ENCODE results near the gene DEUP1. TPM values are rescaled to one million over a fixed set of nuclear protein-coding genes. Genes with fewer than 3 reads are reported as not detected.

Gene DEUP1
- total and polyA plus RNA-seq, 9 of the 15 experiments (the other 6 are each of a cell fraction or from before 2014, with no cell fraction given) = 1.4 to 10.9 (median 9.3) TPM

DNA sequence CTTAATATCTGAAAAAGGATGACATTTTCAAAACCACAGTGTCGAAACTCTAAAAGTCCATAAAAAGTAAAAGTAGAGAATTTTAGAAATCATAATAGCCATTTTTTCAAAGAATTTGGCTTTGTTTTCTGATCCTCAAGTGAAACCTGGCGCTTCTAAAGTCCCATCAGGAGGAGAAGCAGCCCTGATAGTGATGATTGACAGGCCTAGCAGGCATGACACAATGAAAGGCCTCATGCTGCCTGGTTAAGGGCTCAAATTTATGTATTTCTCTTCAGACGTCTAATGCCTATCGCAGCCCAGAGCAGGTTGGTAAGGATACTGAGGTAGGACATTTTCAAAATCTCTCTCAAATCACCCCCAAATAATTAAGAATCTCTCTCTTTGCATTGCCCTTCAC is 3.9 kb upstream of the DEUP1 start (continued):
- TF ChIP-seq BCLAF1 (IDR thresholded peaks at IDR 0.05; ENCODE audit: borderline replicate concordance in 1 of 2, control insufficient read depth in 1 of 2, low read depth in 2 of 2, low read length in 1 of 2) = no peak
- TF ChIP-seq, protein P1, sequence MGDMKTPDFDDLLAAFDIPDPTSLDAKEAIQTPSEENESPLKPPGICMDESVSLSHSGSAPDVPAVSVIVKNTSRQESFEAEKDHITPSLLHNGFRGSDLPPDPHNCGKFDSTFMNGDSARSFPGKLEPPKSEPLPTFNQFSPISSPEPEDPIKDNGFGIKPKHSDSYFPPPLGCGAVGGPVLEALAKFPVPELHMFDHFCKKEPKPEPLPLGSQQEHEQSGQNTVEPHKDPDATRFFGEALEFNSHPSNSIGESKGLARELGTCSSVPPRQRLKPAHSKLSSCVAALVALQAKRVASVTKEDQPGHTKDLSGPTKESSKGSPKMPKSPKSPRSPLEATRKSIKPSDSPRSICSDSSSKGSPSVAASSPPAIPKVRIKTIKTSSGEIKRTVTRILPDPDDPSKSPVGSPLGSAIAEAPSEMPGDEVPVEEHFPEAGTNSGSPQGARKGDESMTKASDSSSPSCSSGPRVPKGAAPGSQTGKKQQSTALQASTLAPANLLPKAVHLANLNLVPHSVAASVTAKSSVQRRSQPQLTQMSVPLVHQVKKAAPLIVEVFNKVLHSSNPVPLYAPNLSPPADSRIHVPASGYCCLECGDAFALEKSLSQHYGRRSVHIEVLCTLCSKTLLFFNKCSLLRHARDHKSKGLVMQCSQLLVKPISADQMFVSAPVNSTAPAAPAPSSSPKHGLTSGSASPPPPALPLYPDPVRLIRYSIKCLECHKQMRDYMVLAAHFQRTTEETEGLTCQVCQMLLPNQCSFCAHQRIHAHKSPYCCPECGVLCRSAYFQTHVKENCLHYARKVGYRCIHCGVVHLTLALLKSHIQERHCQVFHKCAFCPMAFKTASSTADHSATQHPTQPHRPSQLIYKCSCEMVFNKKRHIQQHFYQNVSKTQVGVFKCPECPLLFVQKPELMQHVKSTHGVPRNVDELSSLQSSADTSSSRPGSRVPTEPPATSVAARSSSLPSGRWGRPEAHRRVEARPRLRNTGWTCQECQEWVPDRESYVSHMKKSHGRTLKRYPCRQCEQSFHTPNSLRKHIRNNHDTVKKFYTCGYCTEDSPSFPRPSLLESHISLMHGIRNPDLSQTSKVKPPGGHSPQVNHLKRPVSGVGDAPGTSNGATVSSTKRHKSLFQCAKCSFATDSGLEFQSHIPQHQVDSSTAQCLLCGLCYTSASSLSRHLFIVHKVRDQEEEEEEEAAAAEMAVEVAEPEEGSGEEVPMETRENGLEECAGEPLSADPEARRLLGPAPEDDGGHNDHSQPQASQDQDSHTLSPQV (IDR thresholded peaks at IDR 0.05) = no peak
- TF ChIP-seq DMBX1 (CRISPR knock-in tag; IDR thresholded peaks at IDR 0.05; ENCODE audit: borderline replicate concordance) = peak; percentile 36; the same call in 1 of the 2 replicates
- no peak for TF ChIP-seq E2F1 (CRISPR knock-in tag; IDR thresholded peaks at IDR 0.05)
- TF ChIP-seq TEAD4 (IDR thresholded peaks at IDR 0.05; ENCODE audit: low read length) = no peak
- no peak for TF ChIP-seq TEAD4 (CRISPR knock-in tag; IDR thresholded peaks at IDR 0.05; ENCODE audit: borderline replicate concordance)
